NK-92 (cell line): ENCODE results near the gene MAN2A2.
"Not testable (repeated sequence)": the region's sequence is repeated elsewhere in the genome, so short reads cannot be mapped to it uniquely, and the experiment has no call there.

ENCODE experiments used
- DNase-seq: peaks from one replicate; lab custom pipeline; 2025; ENCODE audit not compliant: unreplicated experiment; lab: John Stamatoyannopoulos, UW

The MAN2A2 gene

GRCh38 chr15:90883976-90884718 lies 19.0 kb upstream of the MAN2A2 start, which contains the start of gene FES:
TSS of gene FES (plus strand) at chr15:90884504. CDS start at chr15:90885046, 542 bp downstream.
- DNase-seq, result no peak

GRCh38 chr15:90884719-90885431 lies 18.2 kb upstream of the MAN2A2 start:
- no peak for DNase-seq

GRCh38 chr15:90885432-90886290 lies 17.4 kb upstream of the MAN2A2 start:
- DNase-seq, result no peak

- no peak for DNase-seq
These were observed 16.8 kb upstream of the MAN2A2 start for GRCh38 chr15:90886291-90886614.

- no peak for DNase-seq
These were observed 16.0 kb upstream of the MAN2A2 start for GRCh38 chr15:90887037-90887481.

- no peak for DNase-seq
These were observed 13.8 kb upstream of the MAN2A2 start for GRCh38 chr15:90889313-90889730.

- no peak for DNase-seq
These were observed 13.2 kb upstream of the MAN2A2 start for GRCh38 chr15:90889736-90890456.

- no peak for DNase-seq
These were observed 12.3 kb upstream of the MAN2A2 start for GRCh38 chr15:90890839-90891238.

GRCh38 chr15:90891346-90891949 lies 11.7 kb upstream of the MAN2A2 start:
- DNase-seq, result no peak

- no peak for DNase-seq
These were observed 11.1 kb upstream of the MAN2A2 start for GRCh38 chr15:90892023-90892422.

- DNase-seq, result no peak
These were observed 10.5 kb upstream of the MAN2A2 start for GRCh38 chr15:90892498-90893174.

- no peak for DNase-seq
These were observed 9.7 kb upstream of the MAN2A2 start for GRCh38 chr15:90893175-90894090.

- DNase-seq, result no peak
These were observed 7.5 kb upstream of the MAN2A2 start for GRCh38 chr15:90895571-90896117.

GRCh38 chr15:90897131-90897655 lies 5.9 kb upstream of the MAN2A2 start:
- not testable (repeated sequence) for DNase-seq

- DNase-seq, result no peak
These were observed 1.7 kb upstream of the MAN2A2 start for GRCh38 chr15:90901175-90902039.

- no peak for DNase-seq
These were observed 862 bp upstream of the MAN2A2 start for GRCh38 chr15:90902040-90902839.
